Stimulated activated CD4-positive, alpha-beta T cell treated with anti-CD3 and anti-CD28 coated beads, Interleukin-15, amount 100 ng/mL, for 24 hours (primary cell): ENCODE measurements around the gene ABI3.

Experiments
- DNase-seq: peaks from one replicate; pipeline ENCODE4 v3.0.0-alpha.2; 2020

Gene ABI3

DNA sequence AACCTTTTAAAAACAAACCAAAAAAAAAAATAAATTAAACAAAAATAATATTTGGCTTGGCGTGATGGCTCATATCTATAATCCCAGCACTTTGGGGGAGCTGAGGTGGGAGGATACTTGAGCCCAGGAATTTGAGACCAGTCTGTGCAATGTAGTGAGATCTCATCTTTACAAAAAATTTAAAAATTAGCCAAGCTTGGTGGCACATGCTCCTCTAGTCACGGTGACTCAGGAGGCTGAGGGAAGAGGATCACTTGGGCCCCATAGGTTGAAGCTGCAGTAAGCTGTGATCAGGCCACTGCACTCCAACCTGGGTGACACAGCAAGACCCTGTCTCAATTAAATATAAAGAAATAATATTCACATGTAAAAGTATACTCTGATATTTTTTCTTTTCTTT lies 12.3 kb upstream of the ABI3 start:
- DNase-seq = no peak

DNA sequence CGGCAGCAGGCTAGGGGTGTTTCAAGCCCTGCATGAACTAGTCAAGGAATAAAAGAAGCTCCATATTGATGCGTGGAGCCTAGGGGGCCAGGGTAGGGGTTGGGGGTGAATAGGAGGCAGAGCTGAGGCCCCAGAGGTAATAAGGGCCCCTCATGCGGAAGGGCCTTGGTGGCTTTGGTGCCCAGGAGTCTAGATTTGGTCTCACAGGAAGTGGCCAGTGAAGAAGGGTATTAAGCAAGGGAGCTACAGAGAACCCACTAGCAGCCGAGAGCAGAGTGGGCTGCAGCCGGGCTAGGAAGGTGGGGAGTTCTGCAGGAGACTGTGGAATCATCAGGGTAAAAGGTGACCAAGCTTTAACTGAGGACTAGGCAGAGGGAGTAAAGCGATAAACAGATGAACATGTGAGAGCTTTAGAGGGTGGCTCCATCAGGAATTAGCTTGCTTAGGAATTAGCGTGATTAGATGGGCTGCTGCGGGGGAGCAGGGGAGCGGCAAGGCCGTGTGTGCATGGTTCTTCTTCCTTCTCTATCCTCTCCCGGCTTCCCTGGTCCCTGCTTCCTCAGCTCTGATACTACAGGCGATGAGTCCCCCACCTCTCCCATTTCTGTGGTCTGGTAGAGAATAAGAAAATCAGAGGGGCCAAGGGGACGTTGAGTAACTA lies 10.0 kb upstream of the ABI3 start:
- no peak for DNase-seq

DNA sequence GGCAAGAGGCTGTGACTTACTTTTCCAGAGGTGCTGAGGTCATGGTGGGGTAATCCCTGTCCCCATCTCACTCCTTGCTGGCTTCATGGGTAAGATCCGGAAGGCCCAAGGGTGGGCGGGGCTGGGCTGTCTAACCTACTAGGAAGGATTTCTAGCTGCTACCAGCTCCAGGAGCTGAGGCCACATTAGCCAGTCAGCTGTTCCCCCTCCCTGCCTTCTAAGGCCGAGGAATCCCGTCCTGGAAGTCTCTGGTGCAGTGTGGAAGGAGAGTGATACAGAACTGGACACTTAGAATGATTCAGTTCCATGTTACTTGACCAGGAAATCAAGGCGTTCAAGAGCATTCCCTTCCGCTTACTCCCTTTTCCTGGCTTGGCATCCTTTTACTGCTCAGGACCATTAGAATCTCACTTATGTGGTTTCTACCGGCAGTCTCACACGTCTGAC lies 9.0 kb upstream of the ABI3 start:
- DNase-seq = no peak

DNA sequence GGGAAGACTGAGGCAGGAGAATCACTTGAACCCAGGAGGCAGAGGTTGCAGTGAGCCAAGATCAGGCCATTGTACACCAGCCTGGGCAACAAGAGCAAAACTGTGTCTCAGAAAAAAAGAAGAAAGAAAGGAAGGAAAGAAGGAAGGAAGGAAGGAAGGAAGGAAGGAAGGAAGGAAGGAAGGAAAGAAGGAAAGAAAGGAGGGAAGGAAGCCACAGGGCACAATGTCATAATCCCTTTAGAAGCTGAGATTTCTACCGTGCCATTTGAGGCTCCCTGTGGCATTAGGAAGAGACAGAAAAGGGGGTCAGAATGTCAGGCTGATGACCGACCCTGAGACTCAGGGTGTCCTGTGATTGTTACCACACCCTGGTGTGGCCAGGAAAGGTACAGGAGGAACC lies 6.7 kb upstream of the ABI3 start:
- DNase-seq = no peak

DNA sequence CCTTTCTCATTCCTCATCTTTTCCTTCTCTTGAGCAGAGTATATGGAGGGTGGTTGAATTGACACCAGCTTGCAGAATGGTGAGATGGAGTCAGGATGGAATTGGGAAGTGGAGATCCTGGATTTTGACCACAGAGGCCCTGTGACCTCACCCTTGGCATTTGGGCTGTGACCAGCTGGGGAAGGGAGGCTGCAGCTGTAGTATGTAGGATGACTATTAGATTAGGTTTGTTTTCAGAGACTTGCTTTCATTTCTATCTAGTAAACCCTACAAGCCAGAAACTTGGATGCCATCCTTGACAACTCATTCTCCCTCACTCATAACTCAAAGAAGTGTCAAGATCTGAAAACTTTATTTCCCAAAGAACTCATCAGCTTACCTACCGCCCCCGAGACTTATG lies 6.0 kb upstream of the ABI3 start:
- DNase-seq = no peak

DNA sequence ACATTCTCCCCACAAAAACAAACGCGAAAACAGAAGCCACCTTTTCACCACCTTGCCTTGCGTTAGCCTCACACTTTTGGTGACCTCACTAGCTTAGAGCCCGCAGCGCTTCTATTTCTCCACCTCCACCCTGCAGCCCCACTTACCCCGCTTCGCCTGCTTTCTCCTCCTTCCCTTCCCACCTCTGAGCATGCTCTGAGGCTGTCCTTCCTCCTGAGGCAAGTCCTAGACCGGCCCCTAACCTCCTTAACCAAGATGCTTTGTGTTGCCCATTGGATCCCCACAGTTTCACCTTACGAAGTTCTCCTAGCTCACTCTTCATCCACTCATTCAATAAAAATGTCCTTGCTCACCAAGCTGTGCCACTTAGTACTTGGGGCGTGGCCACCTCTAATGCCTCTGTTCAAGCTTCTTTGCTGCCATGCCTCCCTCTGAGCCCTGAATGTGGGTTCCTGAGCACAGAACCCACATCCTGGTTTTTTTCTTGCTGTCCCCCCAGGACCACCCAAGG lies 1.4 kb upstream of the ABI3 start:
- DNase-seq = no peak

DNA sequence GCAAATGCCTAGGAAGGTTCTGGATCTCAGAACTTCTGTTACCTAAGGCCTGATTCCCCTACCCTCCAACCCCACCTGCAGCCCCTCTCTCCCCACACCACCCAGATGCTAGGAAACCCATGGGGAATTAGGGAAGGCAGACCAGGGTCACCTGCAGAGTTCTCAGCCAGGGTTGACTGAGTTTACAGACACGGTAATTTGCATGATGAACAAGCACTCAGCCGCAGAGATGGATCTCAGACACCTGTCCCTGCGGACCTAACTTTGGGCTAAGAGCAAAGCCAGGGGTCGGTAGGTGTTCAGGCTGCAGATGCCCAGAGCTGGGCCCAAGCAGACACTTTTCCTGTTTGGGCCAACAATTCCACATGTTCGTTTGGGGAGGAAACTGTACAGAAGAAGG lies 2.9 kb downstream of the ABI3 start:
- DNase-seq = no peak

DNA sequence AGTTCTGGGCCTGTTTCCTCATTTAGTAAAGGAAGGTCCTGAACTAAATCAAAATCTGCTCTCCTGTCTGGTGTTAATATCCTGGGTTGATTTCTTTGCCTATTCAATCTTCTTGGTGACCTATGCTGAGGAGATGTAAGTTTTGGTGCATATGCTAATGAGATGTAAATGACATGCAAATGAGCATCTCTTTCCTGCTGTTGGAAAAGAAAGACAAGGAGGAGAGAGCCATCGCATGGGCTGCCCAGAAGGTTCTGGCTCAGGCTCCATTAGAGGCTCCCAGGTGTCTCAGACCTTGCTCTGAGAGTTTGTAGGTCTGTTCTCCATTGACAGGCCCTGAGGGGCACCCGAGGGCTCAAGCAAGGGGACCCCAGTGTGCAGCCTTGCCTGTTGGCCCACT lies 3.3 kb downstream of the ABI3 start:
- no peak for DNase-seq

DNA sequence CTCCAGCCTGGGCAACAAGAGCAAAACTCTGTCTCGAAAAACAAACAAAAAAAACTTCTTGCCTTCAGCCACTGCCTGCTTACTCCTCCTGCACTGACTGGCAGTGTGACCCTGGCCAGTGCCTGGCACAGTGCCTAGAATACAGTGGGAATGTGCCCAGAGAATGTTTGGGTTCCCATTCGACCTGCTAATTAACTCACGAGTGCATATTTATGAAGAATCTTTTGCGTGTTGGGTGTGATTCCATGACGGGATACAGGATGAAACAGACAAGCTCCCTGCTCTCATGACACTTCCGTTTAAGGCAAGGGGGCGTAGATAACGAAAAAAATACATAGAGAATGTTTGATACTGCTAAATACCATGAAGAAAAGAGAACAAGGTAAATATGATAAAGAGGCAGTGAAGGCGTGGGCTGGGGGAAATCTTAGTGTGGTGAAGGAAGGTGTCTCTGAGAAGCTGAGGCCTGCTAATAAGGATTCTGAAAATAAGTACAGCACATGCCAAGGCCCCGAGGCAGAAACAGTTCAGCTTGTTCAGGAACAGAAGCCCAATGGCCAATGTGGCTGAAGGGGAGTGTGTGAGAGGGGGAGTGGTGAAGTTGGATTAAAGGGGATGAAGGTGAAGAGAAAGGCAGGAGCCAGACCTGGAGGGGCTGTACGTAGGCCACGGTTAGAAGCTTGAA lies 4.3 kb downstream of the ABI3 start:
- no peak for DNase-seq

DNA sequence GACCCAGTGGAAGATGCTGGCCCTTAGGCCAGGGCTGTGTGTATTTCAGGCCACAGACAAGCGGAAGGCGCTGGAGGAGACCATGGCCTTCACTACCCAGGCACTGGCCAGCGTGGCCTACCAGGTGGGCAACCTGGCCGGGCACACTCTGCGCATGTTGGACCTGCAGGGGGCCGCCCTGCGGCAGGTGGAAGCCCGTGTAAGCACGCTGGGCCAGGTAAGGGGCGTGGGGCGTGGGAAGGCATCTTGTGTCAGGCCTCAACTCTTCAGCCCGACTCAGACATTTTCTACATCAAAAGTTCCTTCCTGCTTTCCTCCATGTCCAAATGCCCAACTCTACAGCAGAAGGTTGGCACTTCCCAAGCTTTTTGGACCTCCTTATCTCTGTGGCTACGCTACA lies 6.0 kb downstream of the ABI3 start:
- DNase-seq = no peak

DNA sequence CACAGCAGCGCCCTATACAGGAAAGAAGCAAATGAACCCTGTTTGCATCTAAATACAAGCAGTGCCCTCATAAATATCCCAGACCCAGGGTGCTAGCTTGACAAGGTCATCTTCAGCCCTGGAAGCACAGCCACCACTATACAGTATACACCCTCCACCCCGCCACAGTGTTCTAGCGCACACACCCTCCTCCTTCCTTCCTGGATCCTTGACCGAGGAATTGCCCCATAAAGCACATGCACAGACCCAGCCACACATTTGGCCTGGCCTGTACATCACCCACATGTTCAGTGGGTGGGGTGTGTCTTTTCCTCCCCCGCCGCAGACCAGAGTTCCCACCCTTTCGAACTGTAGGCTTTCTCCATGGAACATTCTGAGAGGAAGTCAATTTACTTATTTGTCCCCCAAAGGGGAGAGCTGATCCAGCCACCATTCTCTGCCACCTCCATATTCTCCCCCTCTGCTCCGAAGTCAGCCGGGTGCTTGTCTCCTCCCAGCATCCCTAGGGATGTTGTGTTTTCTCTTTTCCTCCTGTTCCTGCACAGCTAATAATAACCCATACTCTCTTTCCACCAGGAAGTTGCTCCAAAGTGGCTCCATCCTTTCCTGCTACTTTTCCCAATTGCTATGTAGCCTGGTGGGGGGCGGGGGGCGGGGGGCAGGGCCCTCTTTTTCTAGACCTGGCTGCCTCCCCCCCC lies 6.6 kb downstream of the ABI3 start:
- DNase-seq = no peak

DNA sequence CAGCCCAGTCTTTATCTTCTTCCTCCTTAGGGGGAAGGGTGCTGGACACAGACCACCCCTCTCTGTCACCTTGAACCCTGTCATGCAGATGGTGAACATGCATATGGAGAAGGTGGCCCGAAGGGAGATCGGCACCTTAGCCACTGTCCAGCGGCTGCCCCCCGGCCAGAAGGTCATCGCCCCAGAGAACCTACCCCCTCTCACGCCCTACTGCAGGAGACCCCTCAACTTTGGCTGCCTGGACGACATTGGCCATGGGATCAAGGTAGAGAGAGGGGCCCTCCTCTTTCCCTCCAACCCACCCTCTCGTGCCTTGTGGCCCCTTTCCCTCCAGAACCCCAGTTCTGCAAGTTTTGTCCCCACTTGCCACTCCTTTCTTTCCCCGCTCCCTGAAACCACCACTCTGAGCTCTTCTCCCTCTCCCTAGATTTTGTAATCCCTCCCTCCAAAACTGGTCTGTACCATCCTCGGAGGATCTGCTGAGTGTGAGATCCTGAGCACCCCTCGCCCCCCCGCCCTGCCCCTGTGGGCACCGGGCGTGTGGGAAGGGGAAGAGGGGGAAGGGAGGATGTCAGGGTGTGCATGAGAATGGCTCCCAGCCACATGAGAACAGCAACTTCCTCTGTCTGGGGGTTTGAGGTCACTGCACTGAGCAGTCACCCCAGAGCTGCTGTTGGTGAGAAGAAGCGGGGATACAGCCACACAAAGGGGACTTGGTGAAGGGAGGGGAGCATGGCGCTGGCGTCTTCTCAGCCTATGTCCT lies 7.3 kb downstream of the ABI3 start:
- DNase-seq = peak; percentile 58

DNA sequence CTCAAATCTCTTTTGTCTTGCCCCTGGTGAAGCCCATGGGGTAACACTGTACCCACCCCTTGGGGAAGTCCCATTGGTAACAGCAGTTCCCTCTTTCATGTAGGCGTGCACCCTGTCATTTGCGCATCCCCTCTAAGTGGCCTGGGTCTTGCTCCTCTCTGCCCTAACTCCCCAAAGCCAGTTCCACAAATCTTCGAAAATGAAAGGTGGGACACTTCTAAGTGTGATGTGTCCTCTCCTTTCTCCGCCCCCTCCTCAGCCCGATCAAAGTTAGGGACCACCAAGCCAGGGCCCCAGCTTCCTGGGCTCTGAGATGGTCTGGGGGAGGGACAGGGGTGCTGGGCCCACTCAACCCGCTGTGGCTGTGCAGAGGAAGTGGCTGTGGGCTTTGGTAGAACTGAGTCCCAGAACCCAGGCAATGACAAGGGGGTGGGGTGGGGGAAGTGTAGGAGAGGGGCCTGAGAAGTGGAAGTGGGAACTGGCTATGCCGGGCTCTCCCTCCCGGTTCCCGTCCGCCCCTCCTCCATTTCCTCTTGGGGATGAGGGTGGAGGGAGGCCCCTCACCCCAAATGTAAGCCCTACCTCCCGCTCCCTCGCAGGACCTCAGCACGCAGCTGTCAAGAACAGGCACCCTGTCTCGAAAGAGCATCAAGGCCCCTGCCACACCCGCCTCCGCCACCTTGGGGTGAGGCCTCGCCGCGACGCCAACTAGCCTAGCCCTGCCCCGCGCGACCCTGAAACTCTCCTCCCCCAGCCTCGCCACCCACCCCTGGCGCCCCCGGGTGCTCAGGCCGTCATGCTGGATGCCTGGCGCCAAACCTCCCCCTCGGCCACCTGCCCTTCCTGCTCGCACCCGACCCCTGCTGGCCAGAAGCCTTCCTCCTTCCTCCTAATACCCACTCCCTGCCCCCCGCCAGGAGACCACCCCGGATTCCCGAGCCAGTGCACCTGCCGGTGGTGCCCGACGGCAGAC lies 8.7 kb downstream of the ABI3 start:
- no peak for DNase-seq

DNA sequence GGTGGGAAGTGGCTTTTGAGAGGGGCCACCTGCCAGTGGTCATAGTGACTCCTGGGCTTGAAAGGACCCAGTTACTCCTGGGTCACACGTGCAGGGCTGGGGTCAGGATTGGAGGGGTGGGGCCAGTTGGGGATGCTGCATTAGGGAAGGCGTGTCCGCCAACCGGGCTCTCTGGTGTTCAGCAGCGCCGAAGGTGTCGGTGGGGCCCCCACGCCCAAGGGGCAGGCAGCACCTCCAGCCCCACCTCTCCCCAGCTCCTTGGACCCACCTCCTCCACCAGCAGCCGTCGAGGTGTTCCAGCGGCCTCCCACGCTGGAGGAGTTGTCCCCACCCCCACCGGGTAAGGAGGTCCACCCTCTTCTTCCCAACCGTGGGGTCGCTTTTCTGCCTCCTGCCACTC lies 9.5 kb downstream of the ABI3 start:
- DNase-seq = no peak

DNA sequence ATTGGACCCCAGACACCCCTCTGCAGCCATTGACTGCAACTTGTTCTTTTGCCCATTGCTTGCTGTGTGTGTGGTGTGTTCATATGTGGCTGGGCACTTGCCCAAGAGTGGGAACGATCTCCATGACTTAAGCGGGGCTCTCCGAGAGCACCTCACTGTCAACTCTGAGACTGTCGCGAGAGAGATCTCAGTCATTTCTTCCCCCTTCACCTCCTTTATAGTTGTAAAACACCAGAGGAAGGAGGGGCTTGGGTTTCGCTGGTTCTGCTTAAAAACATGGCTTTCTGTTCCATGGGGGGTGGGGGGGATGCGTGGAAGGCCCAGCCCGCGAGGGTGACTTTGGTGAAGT lies 12.6 kb downstream of the ABI3 start:
- DNase-seq = no peak

DNA sequence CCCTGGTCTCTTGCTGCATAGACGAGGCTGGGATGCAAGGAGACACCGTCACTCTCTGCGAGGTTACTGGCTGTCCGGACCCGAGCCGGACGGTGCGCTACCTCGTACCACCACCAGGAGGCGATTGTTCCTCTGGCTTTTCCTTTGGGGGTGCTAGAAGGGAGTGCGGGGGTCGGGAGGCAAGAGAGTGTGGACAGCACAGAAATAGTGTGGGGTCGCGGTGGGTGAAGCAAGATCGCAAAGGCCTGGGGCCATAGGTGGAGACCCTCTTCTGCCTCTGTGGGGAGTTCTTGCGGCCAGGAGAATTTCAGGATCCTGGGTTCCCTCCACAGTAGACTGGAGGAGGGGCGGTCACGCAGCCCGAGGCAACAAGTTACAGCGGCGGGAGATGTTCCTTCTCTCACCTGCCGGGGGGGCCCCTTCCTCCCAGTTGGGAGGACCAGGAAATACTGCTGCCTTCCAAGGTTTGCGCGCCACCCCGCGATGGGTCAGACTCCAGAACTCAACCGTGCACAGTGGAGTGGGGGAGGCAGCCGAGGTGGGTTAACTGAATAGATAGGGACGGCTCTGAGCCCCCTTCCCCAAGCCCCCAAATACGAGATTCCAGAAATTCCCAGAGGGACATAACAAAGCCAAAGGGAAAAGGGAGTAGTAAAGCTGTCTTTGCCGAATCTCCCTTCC lies 13.2 kb downstream of the ABI3 start:
- DNase-seq = peak; percentile 80

DNA sequence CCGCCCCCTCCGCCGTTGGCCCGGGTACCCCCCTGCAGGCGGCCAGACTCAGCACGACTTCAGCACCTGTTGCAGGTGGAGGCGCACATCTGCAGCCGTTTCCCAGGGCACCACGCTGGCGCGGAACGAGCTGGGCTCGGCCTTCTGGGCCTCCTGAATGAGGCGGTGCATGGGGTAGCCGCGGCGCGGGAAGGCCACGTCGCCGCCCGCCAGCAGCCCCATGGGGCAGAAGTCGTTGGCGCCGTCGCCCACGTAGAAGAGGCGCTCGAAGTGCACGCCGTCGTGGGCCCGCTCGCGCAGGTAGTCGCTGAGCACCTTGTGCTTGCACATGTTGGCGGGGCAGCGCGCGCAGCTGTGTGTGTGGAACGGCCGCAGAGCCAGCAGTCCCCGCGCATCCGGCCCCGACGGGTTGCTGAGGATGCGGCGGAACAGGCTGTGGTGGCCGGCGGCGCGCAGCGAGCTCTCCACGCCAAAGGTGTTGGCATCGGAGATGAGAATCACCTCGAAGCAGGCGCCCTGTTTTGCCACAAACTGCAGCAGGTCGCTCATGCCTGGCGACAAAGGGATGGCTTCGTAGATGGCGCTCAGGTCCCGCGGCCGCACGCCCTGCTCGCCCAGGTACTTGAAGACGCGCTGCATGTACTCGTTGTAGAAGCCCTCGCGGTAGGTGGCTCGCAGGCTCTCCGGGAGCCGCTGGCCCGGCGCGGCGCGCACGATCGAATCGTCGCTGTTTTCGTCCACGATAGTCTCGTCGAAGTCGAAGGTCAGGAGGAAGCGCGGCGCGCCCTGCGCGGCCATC lies 13.9 kb downstream of the ABI3 start:
- peak; percentile 64 for DNase-seq

DNA sequence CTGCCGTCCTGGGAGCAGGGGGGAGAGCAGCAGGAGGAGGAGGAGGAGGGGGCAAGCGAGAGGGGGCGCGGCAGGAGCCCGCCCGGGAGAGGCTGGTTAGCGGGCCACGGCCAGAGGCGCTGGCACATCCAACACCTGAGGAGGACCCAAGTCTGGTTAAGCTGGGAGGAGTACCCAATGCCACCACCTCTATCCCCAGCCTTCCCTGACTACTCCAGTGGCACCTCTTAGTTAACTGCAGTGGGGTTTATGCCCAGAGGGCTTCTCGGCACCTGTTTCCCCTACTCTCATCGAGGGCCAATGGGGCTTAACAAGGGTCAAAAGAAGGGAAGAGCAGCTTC lies 14.5 kb downstream of the ABI3 start:
- DNase-seq = no peak

DNA sequence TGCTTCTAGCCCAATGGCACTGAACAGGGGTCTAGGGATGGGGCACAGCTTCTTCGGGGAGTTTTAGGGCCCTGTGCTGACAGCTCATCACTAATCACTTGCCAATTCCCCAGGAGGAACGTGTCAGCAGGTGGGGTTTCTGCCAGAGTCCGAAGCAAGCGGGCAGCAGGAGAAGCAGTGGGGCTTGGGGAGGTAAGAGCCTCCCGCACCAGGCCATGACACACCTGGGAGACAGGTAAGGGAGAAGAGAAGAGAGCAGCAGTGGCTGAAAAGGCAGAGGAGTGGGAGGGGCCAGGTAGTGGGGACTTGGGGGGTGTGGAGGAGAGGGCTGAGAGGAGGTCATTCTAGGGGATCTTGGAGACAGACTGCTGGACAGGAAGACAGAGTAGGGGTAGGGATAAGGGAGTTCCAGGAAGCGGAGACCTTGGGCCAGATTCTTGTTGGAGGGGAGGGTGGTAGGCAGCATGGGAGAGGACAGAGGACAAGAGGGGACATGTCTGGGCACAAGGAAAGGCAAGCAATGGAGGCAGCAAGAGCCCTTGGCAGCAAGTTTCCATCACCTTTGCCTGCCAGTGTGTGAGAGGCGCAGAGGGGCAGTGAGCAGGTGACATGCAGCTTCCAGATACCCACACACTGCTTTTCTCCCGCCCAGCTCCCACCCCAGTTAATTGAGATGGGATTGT lies 15.2 kb downstream of the ABI3 start:
- DNase-seq = no peak

DNA sequence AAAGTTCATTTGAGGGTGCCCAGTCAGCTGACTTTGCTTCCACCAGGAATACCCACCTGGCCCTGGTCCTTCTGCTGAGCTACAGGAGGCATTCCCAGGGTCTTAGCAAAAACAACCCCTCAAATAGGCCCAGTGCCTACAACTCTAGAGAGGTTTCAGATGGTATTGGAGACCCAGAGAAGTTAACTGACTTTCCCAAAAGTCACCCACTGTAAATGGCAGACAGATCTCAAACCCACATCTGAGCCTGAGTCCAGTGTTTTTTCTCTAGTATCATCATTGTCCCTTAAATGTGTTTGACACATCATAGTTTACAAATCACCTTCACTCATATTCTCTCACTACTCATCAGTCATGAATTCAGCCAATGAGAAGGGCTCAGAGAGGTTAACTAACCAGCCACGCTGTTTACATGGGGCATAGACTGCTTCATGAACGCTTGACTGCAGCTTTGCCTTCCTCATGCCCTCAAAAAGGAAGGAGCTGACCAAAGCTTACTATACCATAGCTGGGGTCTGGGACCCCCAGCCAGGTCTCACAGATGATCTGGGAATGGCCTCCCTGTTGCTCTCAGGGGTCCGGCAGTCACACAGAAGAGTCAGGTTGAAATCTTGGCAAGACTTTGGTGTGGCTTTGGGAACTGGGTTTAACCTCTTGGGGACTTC lies 16.4 kb downstream of the ABI3 start:
- DNase-seq = no peak
